IMR-90 (cell line): ENCODE results near the gene CADM1. TPM values are rescaled to one million over a fixed set of nuclear protein-coding genes. Genes with fewer than 3 reads are reported as not detected.

Experiments
- ATAC-seq: fragments of 200-7000 bp; cut with Tn5 transposase; 2 replicates; pipeline ENCODE4 v1.9.1; 2020; ENCODE audit warnings: low read depth, mild to moderate bottlenecking, moderate library complexity
- BruUV-seq: library from RNA; stranded (reverse); fragments of 400-500 nt; replicated peaks from 2 replicates; lab custom pipeline; 2021; lab: Mats Ljungman, UMichigan
- CTCF ChIA-PET: fragments of 300-600 bp; formaldehyde crosslinking; extraction: SDS; loops from one replicate; lab custom pipeline; 2021; ENCODE audit warnings: antibody characterized with exemption; lab: Yijun Ruan, JAX
- POLR2A ChIA-PET: fragments of 300-600 bp; sonication (Branson Sonifier 250); formaldehyde crosslinking; loops from one replicate; lab custom pipeline; 2022; ENCODE audit warnings: antibody characterized with exemption; ENCODE audit not compliant: unreplicated experiment; lab: Charles Lee
- DNase-seq: peaks from one replicate; pipeline ENCODE4 v3.0.0; 2013
- H2AFZ ChIP-seq: replicated peaks from 2 replicates; pipeline ENCODE3; 2013; ENCODE audit warnings: low read length, mild to moderate bottlenecking; ENCODE audit not compliant: poor library complexity
- H2AK5ac ChIP-seq: 2 replicates; pipeline ENCODE4 v1.6.1; 2013; ENCODE audit warnings: low read depth, low read length, inconsistent platforms
- H2AK9ac ChIP-seq: replicated peaks from 2 replicates; pipeline ENCODE3; 2013; ENCODE audit warnings: mild to moderate bottlenecking, low read depth, low read length, moderate library complexity; ENCODE audit not compliant: poor library complexity
- H2BK120ac ChIP-seq: 2 replicates; pipeline ENCODE4 v1.6.1; 2013; ENCODE audit warnings: low read depth, low read length, inconsistent platforms
- H2BK15ac ChIP-seq: 3 replicates; pipeline ENCODE4 v1.6.1; 2013; ENCODE audit warnings: low read depth, low read length, inconsistent platforms
- H2BK20ac ChIP-seq: 2 replicates; pipeline ENCODE4 v1.6.1; 2013; ENCODE audit warnings: low read depth, mild to moderate bottlenecking, inconsistent platforms, low read length, moderate library complexity
- H2BK5ac ChIP-seq: 2 replicates; pipeline ENCODE4 v1.6.1; 2013; ENCODE audit warnings: mild to moderate bottlenecking, low read depth, low read length, inconsistent platforms; ENCODE audit not compliant: poor library complexity, severe bottlenecking
- H3K14ac ChIP-seq: replicated peaks from 2 replicates; pipeline ENCODE4 v1.6.1; 2013; ENCODE audit warnings: low read depth, low read length, inconsistent platforms
- H3K18ac ChIP-seq: 2 replicates; pipeline ENCODE4 v1.6.1; 2013; ENCODE audit warnings: low read depth, low read length, control low read depth
- H3K23ac ChIP-seq: 2 replicates; pipeline ENCODE4 v1.6.1; 2013; ENCODE audit warnings: low read depth, low read length, inconsistent platforms
- H3K27ac ChIP-seq: 2 replicates; pipeline ENCODE4 v1.5.1; 2013; ENCODE audit warnings: mild to moderate bottlenecking, control low read depth, low read length; ENCODE audit not compliant: insufficient read depth
- H3K27me3 ChIP-seq: 2 replicates; pipeline ENCODE4 v1.6.1; 2013; ENCODE audit warnings: low read length; ENCODE audit not compliant: control insufficient read depth, insufficient read depth
- H3K36me3 ChIP-seq: 2 replicates; pipeline ENCODE4 v1.6.1; 2013; ENCODE audit warnings: low read length, mixed read lengths; ENCODE audit not compliant: control insufficient read depth, insufficient read depth
- H3K4ac ChIP-seq: 2 replicates; pipeline ENCODE4 v1.6.1; 2013; ENCODE audit warnings: low read depth, low read length, inconsistent platforms
- H3K4me1 ChIP-seq: 2 replicates; pipeline ENCODE4 v1.6.1; 2013; ENCODE audit warnings: low read length, mixed read lengths; ENCODE audit not compliant: control insufficient read depth, insufficient read depth
- H3K4me2 ChIP-seq: 2 replicates; pipeline ENCODE4 v1.6.1; 2013; ENCODE audit warnings: low read depth, mild to moderate bottlenecking, control low read depth, low read length, moderate library complexity
- H3K4me3 ChIP-seq: 2 replicates; pipeline ENCODE4 v1.5.1; 2013; ENCODE audit warnings: low read depth, mild to moderate bottlenecking, control low read depth, low read length, moderate library complexity; ENCODE audit not compliant: insufficient read depth
- H3K56ac ChIP-seq: 2 replicates; pipeline ENCODE4 v1.6.1; 2013; ENCODE audit warnings: low read length, inconsistent platforms; ENCODE audit not compliant: insufficient read depth; ENCODE audit errors: extremely low read depth
- H3K79me1 ChIP-seq, 2 experiments: 2 replicates each; pipeline ENCODE4 v1.6.1; 2013; ENCODE audit warnings: low read length in 2 of 2, inconsistent platforms in 1 of 2, low read depth in 1 of 2
- H3K9ac ChIP-seq: 2 replicates; pipeline ENCODE4 v1.6.1; 2013; ENCODE audit warnings: low read depth, low read length, control low read depth
- H3K9me1 ChIP-seq: 2 replicates; pipeline ENCODE4 v1.6.1; 2013; ENCODE audit warnings: low read length, inconsistent platforms; ENCODE audit not compliant: insufficient read depth
- H3K9me3 ChIP-seq: 2 replicates; pipeline ENCODE4 v1.6.1; 2013; ENCODE audit warnings: low read length; ENCODE audit not compliant: control insufficient read depth, insufficient read depth
- H4K20me1 ChIP-seq: 2 replicates; pipeline ENCODE4 v1.6.1; 2013; ENCODE audit warnings: low read length, inconsistent platforms; ENCODE audit not compliant: insufficient read depth
- H4K5ac ChIP-seq: 2 replicates; pipeline ENCODE4 v1.6.1; 2013; ENCODE audit warnings: mild to moderate bottlenecking, low read depth, low read length, control low read depth
- H4K8ac ChIP-seq, 2 experiments: 2 replicates each; pipeline ENCODE4 v1.6.1; 2013; ENCODE audit warnings: low read depth in 2 of 2, low read length in 2 of 2, control low read depth in 1 of 2, inconsistent platforms in 1 of 2
- H4K91ac ChIP-seq: 2 replicates; pipeline ENCODE4 v1.6.1; 2013; ENCODE audit warnings: low read depth, low read length, inconsistent platforms; ENCODE audit not compliant: insufficient read depth
- CHD1 ChIP-seq: IDR thresholded peaks from 2 replicates; pipeline ENCODE4 v1.6.1; 2012; ENCODE audit warnings: low read depth, low read length, improper control_type of control experiment
- MAZ ChIP-seq: IDR thresholded peaks from 2 replicates; pipeline ENCODE4 v1.6.1; 2012; ENCODE audit warnings: low read depth, mild to moderate bottlenecking, low read length, improper control_type of control experiment, moderate library complexity, borderline replicate concordance
- WGBS, 2 experiments: methylation state at CpG; one replicate each; pipeline versions ENCODE4 v1.1.5 to v1.1.7; 2013; ENCODE audit warnings: missing lambda C conversion rate in 2 of 2; ENCODE audit not compliant: insufficient read length in 1 of 2; ENCODE audit errors: extremely low coverage in 2 of 2; 5-methylcytosine and 5-hydroxymethylcytosine counted together
- dilution Hi-C: fragments of 300-500 bp; cut with HindIII; formaldehyde crosslinking; loops from one replicate; pipeline ENCODE4 v1.14.3; 2018; ENCODE audit warnings: low sequenced_read_pairs; ENCODE audit not compliant: unreplicated experiment
- in situ Hi-C: fragments of 300-500 bp; cut with MboI; formaldehyde crosslinking; loops from 3 replicates; pipeline ENCODE4 v1.14.3; 2019; ENCODE audit warnings: low sequenced_read_pairs, inconsistent platforms, mixed read lengths
- intact Hi-C: fragments of 100-400 bp; cut with micrococcal nuclease; formaldehyde crosslinking; loops from 2 replicates; pipeline ENCODE4 v1.10.0; 2022
- polyA plus RNA-seq, 3 experiments: library from polyadenylated mRNA; depleted of rRNA; stranded (reverse); fragments of >200 nt; gene quantifications; 2 replicates each; pipeline ENCODE4 v1.2.3, GENCODE V29; 2012; ENCODE audit warnings: low replicate concordance in 1 of 3
- total RNA-seq: library from RNA; depleted of rRNA; stranded (reverse); fragments of >200 nt; gene quantifications from 2 replicates; pipeline ENCODE4 v1.2.3, GENCODE V29; 2012
- TF ChIP-seq, protein P1 (sequence below): conservative IDR thresholded peaks from 2 replicates; pipeline ENCODE4 v1.5.1; 2012; ENCODE audit warnings: mild to moderate bottlenecking, low read depth, low read length, improper control_type of control experiment

Gene CADM1
- total and polyA plus RNA-seq, 2 of the 4 experiments (the other 2 are of a cell fraction), result 28.8 to 77.1 TPM

DNA sequence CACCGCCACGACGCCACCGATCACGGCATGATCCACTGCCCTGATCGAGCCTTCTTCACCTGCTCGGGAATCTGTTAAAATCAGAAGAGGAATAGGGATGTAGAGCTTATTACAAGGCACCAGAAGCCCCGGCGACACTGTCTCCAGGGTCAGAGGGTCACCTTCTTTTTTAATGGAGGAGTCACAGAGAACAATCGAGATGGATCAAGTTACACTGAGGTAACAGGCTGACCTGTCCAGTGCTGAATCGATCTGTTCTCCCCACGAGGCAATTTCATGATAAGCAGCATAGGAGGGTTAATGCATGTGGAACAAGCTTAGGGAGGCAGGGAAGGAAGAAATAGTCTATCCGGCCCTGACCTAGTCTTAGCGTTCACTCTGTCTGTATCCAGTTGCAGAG, 325.5 kb downstream of the CADM1 start:
- Histone ChIP-seq H3K4me3 (no peak overlapping the region), H3K9ac (no peak overlapping the region), H3K27me3 (no peaks in the 10 kb centered on the region), H4K91ac (no peak overlapping the region), H2AK5ac (no peak overlapping the region), H2BK120ac (no peak overlapping the region), H3K36me3 (peaks cover 3% of the 10 kb centered on the region; the same call in 1 of the 2 replicates), H3K79me1 (no peaks in the 10 kb centered on the region), H3K4me2 (no peak overlapping the region), H2AK9ac (no peak overlapping the region), H3K9me1 (no peaks in the 10 kb centered on the region), H3K56ac (no peak overlapping the region), H4K5ac (no peak overlapping the region), H2BK20ac (no peak overlapping the region), H3K14ac (no peak overlapping the region), H3K4ac (no peak overlapping the region), H2AFZ (no peak overlapping the region), H2BK5ac (no peak overlapping the region), H3K27ac (no peak overlapping the region), H3K18ac (no peak overlapping the region), H3K23ac (no peak overlapping the region), H3K4me1 (no peaks in the 10 kb centered on the region), H4K20me1 (no peaks in the 10 kb centered on the region), H3K9me3 (no peaks in the 10 kb centered on the region), H4K8ac (no peak overlapping the region), H2BK15ac (no peak overlapping the region)
- 90% methylated on average over 9 of the region's 14 CpGs; no CpG with 5 or more reads in 1 of the 2 experiments for WGBS, 2 experiments
- BruUV-seq, result no TSS peak
- TF ChIP-seq MAZ, result no peak
- TF ChIP-seq, protein P1, sequence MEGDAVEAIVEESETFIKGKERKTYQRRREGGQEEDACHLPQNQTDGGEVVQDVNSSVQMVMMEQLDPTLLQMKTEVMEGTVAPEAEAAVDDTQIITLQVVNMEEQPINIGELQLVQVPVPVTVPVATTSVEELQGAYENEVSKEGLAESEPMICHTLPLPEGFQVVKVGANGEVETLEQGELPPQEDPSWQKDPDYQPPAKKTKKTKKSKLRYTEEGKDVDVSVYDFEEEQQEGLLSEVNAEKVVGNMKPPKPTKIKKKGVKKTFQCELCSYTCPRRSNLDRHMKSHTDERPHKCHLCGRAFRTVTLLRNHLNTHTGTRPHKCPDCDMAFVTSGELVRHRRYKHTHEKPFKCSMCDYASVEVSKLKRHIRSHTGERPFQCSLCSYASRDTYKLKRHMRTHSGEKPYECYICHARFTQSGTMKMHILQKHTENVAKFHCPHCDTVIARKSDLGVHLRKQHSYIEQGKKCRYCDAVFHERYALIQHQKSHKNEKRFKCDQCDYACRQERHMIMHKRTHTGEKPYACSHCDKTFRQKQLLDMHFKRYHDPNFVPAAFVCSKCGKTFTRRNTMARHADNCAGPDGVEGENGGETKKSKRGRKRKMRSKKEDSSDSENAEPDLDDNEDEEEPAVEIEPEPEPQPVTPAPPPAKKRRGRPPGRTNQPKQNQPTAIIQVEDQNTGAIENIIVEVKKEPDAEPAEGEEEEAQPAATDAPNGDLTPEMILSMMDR, result no peak
- TF ChIP-seq CHD1, result no peak
- ATAC-seq (no peak), DNase-seq (no peak)
- intact Hi-C loops, result no loop called here
- POLR2A ChIA-PET, result no interaction called here
- dilution Hi-C loops, result no loop called here
- CTCF ChIA-PET, result interaction anchor here (0.8 kb wide), 1 partner anchor 9 kb away, joined by 3 read pairs; no protein-coding TSS in a partner anchor
- in situ Hi-C loops, result no loop called here
